ENCODE results near the gene MGAT4B. TPM values are rescaled to one million over a fixed set of nuclear protein-coding genes. Genes with fewer than 3 reads are reported as not detected.

The MGAT4B gene
- total RNA-seq, 1 experiment from 2014 or later, result 148 TPM

DNA sequence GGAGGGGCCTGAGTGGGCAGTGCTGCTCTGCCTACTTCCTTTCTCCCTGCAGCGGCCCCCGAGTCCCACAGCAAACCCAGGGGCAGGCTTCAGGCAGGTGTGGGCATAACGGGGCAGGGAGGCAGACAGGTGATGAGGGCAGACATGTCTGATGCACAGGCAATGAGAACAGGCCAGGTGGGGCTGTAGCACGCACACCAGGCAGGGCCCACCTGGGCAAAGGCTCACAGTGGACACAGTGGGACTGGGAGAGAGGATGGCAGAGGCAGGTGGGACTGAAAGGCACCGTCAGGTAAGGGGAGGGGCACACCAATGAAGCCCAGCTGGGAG, 7.1 kb downstream of the MGAT4B start:
- POLR2A ChIA-PET, result no interaction called here
- Histone ChIP-seq H3K9ac (ENCODE audit: low read length) (no peak overlapping the region), H4K20me1 (ENCODE audit: insufficient read depth) (no peaks in the 10 kb centered on the region)

More for the DNA sequence above, 7.1 kb downstream of the MGAT4B start:
- Histone ChIP-seq H3K4me1 (ENCODE audit: control insufficient read depth in 1 of 2, insufficient read depth in 2 of 2, low read length in 2 of 2) (peaks cover 30 to 48% of the 10 kb centered on the region in 2 experiments), H3K9me3 (ENCODE audit: control insufficient read depth in 1 of 2, insufficient read depth in 1 of 2, low read depth in 1 of 2, low read length in 2 of 2) (no peaks in the 10 kb centered on the region), H3K79me2 (ENCODE audit: insufficient read depth, low read length) (peaks cover 31% of the 10 kb centered on the region), H3K4me2 (ENCODE audit: low read length) (no peak overlapping the region), H3K4me3 (replicated peaks in 1 of 2; ENCODE audit: low read depth in 1 of 2, low read length in 2 of 2) (no peak overlapping the region), H3K27ac (ENCODE audit: low read depth, low read length) (no peak overlapping the region), H3K27me3 (ENCODE audit: insufficient read depth, low read length) (no peaks in the 10 kb centered on the region), H3K36me3 (ENCODE audit: control insufficient read depth in 1 of 2, insufficient read depth in 2 of 2, low read length in 2 of 2) (peaks cover 5 to 20% of the 10 kb centered on the region in 2 experiments; a peak in 1 of 4 replicates), H2AFZ (ENCODE audit: low read depth, low read length, poor library complexity, severe bottlenecking) (no peak overlapping the region), H3K9me2 (ENCODE audit: insufficient read depth) (no peaks in the 10 kb centered on the region)
- no peak for TF ChIP-seq SP1 (IDR thresholded peaks at IDR 0.05; ENCODE audit: low read depth)
- TF ChIP-seq TCF7L2 (IDR thresholded peaks at IDR 0.05; ENCODE audit: borderline replicate concordance, extremely low read depth, insufficient read depth, insufficient read length), result no peak
- no peak for TF ChIP-seq POLR2AphosphoS5 (IDR thresholded peaks at IDR 0.05; ENCODE audit: low read depth, low read length)
- no peak for TF ChIP-seq YY1 (IDR thresholded peaks at IDR 0.05; ENCODE audit: extremely low read depth, insufficient replicate concordance, low read depth, low read length)
- TF ChIP-seq, protein P1, sequence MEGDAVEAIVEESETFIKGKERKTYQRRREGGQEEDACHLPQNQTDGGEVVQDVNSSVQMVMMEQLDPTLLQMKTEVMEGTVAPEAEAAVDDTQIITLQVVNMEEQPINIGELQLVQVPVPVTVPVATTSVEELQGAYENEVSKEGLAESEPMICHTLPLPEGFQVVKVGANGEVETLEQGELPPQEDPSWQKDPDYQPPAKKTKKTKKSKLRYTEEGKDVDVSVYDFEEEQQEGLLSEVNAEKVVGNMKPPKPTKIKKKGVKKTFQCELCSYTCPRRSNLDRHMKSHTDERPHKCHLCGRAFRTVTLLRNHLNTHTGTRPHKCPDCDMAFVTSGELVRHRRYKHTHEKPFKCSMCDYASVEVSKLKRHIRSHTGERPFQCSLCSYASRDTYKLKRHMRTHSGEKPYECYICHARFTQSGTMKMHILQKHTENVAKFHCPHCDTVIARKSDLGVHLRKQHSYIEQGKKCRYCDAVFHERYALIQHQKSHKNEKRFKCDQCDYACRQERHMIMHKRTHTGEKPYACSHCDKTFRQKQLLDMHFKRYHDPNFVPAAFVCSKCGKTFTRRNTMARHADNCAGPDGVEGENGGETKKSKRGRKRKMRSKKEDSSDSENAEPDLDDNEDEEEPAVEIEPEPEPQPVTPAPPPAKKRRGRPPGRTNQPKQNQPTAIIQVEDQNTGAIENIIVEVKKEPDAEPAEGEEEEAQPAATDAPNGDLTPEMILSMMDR (IDR thresholded peaks at IDR 0.05 in 2 of 3, conservative IDR thresholded peaks at IDR 0.05 in 1 of 3; ENCODE audit: borderline replicate concordance in 1 of 3, insufficient read depth in 1 of 3, low read depth in 2 of 3, low read length in 2 of 3), result no peak
- no peak for TF ChIP-seq POLR2A (IDR thresholded peaks at IDR 0.05; ENCODE audit: borderline replicate concordance, extremely low read depth, insufficient read depth, insufficient read length)
- intact Hi-C loops (cut with micrococcal nuclease), result no loop called here
- RAD21 ChIA-PET (ENCODE audit: low non-redundant PET in 1 of 2, low total read pairs in 2 of 2, uncharacterized antibody in 2 of 2, unreplicated experiment in 2 of 2), result no interaction called here
- no TSS peak for BruUV-seq (replicated peaks)
- no peak for DNase-seq (ENCODE audit: low read depth, low spot score)
- CTCF ChIA-PET, result no interaction called here
- no peak for ATAC-seq

Data from HCT116 (cell line).